ENCODE measurements around the gene SGCA. TPM values are rescaled to one million over a fixed set of nuclear protein-coding genes. Genes with fewer than 3 reads are reported as not detected.

SGCA gene
- total RNA-seq, 4 donors from 2014 or later, result 1.1 to 4.9 (median 2.6) TPM; not detected in 1

DNA sequence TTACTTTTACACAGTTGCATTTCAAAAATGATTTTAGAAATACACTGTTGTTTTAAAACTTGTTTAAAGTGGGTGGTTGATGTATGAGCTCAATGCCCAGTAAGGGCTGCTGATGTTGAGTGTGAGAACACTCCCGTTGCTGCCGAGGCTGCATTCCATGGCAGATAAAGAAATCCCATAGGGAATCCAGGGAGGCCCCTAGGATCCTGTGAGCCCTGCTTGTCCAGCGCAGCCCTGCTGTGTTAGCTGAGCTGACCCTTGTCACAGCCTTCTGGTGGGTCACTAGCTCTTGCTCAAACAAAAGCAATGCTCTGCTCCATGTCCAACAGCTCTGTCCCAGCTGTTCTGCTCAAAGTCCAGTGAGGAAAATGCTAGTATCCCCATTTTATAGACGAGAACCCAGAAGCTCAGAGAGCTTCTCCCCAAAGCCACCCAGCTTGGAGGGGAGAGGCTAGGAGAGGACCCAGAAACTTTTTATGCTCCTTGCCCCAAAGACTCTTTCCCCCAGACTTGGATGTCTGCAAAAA lies 54.2 kb downstream of the SGCA start:
- no peak for DNase-seq (ENCODE audit: low spot score)
- no peak for ATAC-seq (ENCODE audit: low FRiP score)

DNA sequence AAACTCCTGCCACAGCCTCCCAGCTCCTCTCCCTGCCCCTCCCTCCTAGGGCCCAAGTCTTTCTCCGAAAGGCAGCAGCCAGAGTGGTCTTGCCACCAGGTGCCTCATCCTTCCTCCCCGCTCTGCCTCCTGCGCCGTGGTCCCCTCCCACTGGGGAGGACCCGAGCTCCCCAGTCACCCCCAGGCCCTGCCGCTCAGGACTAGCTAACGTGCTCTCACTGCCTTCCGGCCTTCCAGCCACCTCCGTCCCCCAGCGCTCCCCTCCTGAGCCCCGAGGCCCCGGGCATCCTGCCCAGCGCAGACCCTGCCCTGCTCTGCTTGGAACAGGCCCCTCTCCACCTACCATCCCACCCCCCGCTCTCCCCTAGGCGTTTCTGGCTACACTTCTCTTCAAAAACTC lies 55.0 kb downstream of the SGCA start:
- ATAC-seq (ENCODE audit: low FRiP score), result no peak
- TF ChIP-seq, protein P1, sequence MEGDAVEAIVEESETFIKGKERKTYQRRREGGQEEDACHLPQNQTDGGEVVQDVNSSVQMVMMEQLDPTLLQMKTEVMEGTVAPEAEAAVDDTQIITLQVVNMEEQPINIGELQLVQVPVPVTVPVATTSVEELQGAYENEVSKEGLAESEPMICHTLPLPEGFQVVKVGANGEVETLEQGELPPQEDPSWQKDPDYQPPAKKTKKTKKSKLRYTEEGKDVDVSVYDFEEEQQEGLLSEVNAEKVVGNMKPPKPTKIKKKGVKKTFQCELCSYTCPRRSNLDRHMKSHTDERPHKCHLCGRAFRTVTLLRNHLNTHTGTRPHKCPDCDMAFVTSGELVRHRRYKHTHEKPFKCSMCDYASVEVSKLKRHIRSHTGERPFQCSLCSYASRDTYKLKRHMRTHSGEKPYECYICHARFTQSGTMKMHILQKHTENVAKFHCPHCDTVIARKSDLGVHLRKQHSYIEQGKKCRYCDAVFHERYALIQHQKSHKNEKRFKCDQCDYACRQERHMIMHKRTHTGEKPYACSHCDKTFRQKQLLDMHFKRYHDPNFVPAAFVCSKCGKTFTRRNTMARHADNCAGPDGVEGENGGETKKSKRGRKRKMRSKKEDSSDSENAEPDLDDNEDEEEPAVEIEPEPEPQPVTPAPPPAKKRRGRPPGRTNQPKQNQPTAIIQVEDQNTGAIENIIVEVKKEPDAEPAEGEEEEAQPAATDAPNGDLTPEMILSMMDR (IDR thresholded peaks at IDR 0.05), result no peak
- DNase-seq (ENCODE audit: low spot score), result no peak

More for the DNA sequence above, 54.2 kb downstream of the SGCA start:
- TF ChIP-seq, protein P1 (IDR thresholded peaks at IDR 0.05), result no peak

DNA sequence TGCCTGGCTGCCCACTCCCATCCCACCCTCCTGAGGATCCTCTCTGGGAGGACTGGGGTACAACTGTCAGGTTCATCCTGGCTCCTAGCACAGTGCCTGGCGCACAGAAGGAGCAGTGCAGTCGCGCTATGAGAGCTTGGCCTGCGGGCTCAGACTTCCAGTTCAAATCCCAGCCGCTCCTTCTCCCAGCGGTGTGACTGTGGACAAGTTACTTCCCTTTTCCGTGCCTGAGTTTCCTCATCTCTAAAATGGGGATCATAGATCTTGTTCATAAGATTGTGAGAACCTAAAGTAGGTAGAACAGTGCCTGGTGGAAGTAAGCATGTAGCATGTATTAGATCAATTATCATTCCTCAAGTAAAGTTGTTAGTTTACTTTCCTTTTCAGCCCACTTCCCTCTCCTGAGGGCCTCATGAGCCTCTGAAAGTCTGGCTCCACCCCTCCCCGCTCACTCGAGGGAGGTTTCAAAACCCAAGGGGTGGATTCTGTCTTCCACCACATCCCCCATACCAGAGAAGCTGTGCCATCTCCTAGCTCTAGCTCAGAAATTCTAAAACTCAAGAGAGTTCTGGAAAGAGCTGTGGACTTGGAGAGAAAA lies 55.6 kb downstream of the SGCA start:
- DNase-seq (ENCODE audit: low spot score) (no peak), ATAC-seq (ENCODE audit: low FRiP score) (peak; percentile 53)
- TF ChIP-seq, protein P1 (IDR thresholded peaks at IDR 0.05), result no peak

DNA sequence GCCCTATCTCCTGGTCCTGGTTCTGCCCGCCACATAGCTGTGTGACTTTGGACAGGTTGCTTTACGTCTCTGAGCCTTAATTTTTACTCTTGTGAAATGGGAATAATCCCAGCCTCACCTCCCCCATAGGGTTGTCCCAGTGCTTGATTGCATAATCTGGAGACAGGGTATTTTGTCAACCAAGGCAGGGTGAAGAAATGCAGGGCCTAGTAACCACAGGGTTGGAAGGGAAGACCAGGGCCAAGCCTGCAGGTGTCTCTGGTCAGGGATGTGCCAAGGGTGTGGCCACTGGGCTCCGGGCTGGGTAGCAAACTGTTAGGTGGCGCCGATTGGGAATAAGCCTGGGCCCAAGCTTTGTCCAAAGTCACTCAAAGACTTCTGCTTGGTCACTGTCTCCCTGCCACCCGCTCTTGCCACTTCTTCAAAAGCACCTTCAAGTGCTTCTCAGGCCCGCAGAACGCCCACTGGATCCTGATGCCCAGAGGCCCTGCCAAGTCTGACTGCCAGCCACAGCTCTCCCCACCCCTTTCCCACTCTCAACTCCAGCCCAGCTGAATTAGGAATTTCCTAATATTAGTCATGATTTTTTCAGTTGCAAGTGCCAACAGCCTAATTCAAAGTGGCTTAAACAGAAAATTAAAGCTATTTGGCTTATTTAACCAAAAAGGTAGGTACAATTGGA lies 56.2 kb downstream of the SGCA start:
- ATAC-seq (ENCODE audit: low FRiP score), result peak; percentile 83
- DNase-seq (ENCODE audit: low spot score), result no peak
- TF ChIP-seq, protein P1 (IDR thresholded peaks at IDR 0.05), result no peak

DNA sequence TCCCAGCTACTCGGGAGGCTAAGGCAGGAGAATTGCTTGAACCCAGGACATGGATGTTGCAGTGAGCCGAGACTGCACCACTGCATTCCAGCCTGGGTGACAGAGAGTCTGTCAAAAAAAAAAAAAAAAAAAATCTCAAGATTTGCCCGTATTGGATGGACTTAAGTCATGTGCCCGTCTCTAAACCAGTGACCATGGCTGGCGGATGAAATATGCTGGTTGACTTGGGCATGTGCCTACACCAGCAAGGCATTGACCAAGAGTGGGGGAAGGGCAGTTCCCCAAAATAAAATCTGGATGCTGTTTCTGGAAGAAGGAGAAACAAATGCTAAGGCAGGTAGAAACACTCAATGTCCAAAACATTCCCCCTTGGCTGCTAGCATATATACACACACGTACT lies 57.1 kb downstream of the SGCA start:
- TF ChIP-seq, protein P1 (IDR thresholded peaks at IDR 0.05), result no peak
- ATAC-seq (ENCODE audit: low FRiP score) (no peak), DNase-seq (ENCODE audit: low spot score) (no peak)

Other genes starting within 250 kb of the SGCA start
- under 1 TPM in 1 of 4 donors, not detected in 3; 0.37 TPM for gene DLX4, start 196.8 kb upstream of the SGCA start, total RNA-seq
- under 1 TPM in 1 of 4 donors, not detected in 3; 0.28 TPM for gene DLX3, start 170.8 kb upstream of the SGCA start, total RNA-seq
- 10 to 100 TPM; 28.5 to 99.8 (median 41.2) TPM for gene ITGA3, start 109.9 kb upstream of the SGCA start, total RNA-seq
- 10 to 100 TPM; 42.2 to 72.7 (median 50.7) TPM for gene PDK2, start 70.7 kb upstream of the SGCA start, total RNA-seq
- under 1 TPM in 2 of 4 donors, not detected in 2; 0.12 to 0.44 TPM for gene SAMD14, start 35.8 kb upstream of the SGCA start, total RNA-seq
- gene PPP1R9B, start 15.3 kb upstream of the SGCA start, total RNA-seq, result 10 to 100 TPM; 16.6 to 38.0 (median 25.6) TPM
- 10 to 100 TPM; 21.2 to 57.9 (median 43.6) TPM for gene COL1A1, start 35.6 kb downstream of the SGCA start, total RNA-seq
- under 1 TPM in 1 of 4 donors, not detected in 3; 0.93 TPM for gene TMEM92, start 108.5 kb downstream of the SGCA start, total RNA-seq
- 10 to 100 TPM in 3 of 4 donors, 1 to 10 TPM in 1; 8.4 to 23.2 (median 16.5) TPM for gene XYLT2, start 180.1 kb downstream of the SGCA start, total RNA-seq
- 10 to 100 TPM; 48.9 to 71.0 (median 61.7) TPM for gene MRPL27, start 207.2 kb downstream of the SGCA start, total RNA-seq
- gene EME1, start 207.2 kb downstream of the SGCA start, total RNA-seq, result 1 to 10 TPM in 1 of 4 donors, not detected in 3; 1.1 TPM
- gene LRRC59, start 231.5 kb downstream of the SGCA start, total RNA-seq, result 100 to 1,000 TPM in 3 of 4 donors, 10 to 100 TPM in 1; 53.6 to 193 (median 102) TPM